Right renal cortex interstitium (tissue), 3 donors: Measurements from ENCODE around the gene SLC17A2. TPM values are rescaled to one million over a fixed set of nuclear protein-coding genes. Genes with fewer than 3 reads are reported as not detected.
"Not testable (repeated sequence)": the region's sequence is repeated elsewhere in the genome, so short reads cannot be mapped to it uniquely, and the experiment has no call there.

Source experiments
- DNase-seq, 3 donors: peaks; one replicate each; pipeline ENCODE4 v3.0.0-alpha.2; 2013; ENCODE audit warnings: low read depth in 3 of 3, low spot score in 2 of 3
- polyA plus RNA-seq, 3 donors: library from polyadenylated mRNA; unstranded; fragments of 120-200 nt; gene quantifications; one replicate each; pipeline ENCODE4 v1.2.1, GENCODE V29; 2013; ENCODE audit not compliant: insufficient read length in 3 of 3

SLC17A2 gene
- polyA plus RNA-seq, 3 donors = 0.35 to 0.74 (median 0.58) TPM

DNA sequence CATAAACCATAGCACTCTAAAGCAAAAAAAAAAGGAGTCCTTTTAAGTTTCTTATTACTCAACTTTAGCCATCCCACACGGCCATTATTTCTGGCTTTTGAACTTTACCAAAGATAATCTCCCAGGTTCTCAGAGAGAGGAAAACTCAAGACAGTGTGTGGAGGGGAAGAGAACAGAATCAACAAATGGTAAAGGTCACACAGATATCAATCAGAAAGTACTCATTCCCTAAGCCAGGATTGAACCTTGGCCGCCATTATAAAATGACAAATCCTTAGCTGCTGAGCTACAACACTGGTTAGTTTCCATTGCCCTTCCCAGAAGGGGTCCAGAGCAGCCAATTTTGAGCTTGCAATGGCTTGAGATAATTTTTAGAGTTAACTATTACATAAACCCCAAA lies 22.0 kb upstream of the SLC17A2 start:
- no peak for DNase-seq

DNA sequence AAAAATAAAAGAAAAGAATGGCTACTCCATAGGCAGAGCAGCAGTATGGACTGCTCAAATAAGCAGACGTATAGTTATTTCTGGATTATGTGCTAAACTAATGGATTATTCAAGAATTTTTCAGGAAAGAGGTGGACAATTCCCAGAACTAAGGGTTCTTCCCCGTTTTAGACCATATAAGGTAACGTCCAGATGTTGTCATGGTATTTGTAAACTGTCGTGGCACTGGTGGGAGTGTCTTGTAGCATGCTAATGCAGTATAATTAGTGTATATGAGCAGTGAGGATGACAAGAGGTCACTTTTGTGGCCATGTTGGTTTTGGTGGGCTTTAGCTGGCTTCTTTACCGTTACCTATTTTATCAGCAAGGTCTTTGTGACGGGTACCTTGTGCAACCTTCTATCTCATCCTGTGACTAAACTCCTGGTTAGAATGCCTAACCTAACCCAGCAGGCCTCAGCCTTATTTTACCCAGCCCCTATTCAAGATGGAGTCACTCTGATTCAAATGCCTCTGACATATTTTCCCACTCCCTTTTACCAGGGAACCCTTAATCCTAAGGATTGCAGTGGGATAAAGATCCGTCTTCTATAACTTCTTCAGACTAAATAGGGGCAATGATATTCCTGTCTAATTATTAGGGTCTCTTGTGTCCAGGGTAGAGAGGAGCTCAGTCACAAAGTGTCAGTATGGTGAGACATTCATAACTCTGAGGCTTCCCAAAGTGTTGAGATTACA lies 21.0 kb upstream of the SLC17A2 start:
- DNase-seq = no peak

DNA sequence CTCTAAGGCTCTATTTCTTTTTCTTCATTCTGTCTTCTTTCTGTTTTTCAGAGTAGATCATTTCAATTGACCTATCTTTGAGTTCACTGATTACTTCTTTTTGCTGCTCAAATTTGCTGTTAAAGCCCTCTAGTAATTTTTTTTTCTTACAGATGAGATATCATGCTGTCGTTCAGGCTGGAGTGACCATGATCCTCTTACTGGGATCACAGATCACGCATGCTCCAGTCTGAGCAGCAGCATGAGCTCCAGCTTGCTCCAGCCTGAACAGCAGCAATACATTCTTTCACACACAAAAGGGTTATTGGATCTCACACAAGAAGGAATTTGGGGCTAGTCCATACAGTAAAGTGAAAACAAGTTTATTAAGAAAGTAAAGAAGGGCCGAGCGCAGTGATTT lies 19.8 kb upstream of the SLC17A2 start:
- DNase-seq = no peak

DNA sequence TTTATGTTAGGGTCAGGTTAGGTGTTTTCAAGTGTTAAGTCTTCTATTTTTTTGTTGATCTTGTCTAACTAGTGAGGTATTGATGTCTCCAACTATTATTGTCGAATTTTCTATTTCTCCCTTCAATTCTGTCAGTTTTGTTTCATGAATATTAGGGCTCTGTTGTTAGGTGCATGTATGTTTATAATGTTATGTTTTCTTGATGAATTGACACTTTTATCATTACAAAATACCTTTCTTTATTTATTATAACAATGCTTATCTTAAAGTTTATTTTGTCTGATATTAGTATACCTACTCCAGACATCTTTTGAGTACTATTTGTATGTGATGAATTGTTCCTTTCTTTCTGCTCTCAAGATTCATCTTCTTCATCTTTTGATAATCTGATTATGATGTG lies 19.2 kb upstream of the SLC17A2 start:
- no peak for DNase-seq

DNA sequence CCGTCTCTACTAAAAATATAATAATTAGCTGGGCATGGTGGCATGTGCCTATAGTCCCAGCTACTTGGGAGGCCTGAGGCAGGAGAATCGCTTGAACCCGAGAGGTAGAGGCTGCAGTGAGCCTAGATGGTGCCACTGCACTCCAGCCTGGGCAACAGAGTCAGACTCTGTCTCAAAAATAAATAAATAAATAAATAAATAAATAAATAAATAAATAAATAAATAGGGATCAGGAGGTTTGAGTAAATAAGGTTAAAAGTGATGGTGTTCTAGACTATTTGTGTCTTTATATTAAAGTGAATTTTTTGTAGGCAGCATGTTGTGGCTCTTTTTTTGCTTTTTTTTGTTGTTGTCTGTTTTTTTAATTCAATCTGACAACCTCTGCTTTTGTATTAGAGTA lies 17.0 kb upstream of the SLC17A2 start:
- not testable (repeated sequence) for DNase-seq

DNA sequence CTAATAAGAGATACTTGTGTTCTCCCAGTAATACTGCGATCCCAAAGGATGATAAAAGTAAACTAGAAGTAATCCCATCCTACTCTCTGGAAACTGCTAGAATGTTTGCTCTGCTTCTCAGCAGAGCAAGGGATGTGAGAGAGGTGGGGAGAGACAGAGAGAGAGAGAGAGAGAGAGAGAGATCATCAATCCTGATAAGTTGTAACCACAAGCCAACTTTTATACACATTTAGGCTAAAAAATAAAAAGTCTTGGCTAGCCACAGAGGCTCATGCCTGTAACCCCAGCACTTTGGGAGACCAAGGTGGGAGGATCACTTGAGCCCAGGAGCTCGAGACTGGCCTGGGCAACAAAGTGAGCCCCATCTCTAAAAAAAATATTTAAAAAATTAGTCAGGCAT lies 16.1 kb upstream of the SLC17A2 start:
- no peak for DNase-seq

DNA sequence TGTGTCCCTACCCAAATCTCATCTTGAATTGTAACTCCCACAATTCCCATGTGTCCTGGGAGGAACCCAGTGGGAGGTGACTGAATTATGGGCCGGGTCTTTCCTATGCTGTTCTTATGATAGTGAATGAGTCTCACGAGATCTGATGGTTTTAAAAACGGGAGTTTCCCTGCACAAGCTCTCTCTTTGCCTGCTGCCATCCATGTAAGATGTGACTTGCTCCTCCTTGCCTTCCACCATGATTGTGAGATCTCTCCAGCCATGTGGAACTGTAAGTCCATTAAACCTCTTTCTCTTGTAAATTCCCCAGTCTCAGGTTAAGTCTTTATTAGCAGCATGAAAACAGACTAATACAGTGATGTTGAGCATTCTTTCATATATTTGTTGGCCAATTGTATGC lies 15.2 kb upstream of the SLC17A2 start:
- not testable (repeated sequence) for DNase-seq

DNA sequence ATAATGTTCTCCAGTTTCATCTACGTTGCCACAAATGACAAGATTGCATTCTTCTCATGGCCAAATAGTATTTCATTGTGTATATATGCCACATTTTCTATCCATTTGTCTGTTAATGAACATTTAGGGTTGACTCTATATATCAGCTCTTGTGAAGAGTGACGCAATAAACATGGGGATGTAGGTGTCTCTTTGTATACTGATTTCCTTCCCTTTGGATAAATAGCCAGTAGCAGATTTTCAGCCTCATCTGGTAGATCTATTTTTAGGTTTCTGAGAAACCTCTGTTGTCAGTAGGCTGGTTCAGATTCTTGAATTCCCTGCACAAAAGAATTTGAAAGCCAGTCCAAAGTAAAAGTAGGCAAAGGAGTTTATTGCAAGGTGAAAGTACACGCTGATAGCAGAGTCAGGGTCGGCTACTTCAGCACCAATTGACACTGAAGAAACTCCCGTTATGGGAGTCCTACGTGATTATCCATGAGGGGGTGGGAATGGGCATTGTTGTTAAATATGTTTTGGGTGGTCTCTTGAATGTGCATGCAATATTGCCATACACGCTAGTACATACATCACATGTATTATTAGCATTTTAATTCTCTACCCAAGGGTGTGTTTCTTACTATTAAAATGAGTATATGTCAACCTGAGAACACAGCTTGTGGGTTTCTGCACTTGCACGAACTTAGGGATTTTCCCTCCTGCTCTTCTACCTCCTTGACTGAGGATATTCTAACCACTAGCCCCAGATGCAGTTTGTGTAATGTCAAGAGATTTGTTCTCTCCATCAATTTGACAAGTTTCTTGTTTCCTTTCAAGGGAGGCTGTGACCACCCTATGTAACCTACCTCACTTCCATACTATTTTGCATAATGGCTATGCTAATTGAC lies 14.4 kb upstream of the SLC17A2 start:
- no peak for DNase-seq

DNA sequence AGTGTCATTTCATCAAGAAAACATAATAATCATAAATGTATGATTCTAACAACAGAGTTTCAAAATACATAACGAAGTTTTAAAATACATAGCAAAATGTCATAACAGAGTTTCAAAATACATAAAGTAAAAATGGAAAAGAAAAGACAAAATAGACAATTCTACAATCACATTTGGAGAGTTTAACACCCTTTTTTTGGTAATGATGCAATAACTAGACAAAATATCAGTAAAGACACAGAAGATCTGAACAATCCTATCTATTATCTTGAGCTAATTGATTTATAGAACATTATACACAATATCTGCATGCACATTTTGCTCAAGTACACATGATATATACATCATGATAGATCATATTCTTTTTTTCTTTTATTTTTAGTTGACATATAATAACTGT lies 13.4 kb upstream of the SLC17A2 start:
- DNase-seq = no peak

DNA sequence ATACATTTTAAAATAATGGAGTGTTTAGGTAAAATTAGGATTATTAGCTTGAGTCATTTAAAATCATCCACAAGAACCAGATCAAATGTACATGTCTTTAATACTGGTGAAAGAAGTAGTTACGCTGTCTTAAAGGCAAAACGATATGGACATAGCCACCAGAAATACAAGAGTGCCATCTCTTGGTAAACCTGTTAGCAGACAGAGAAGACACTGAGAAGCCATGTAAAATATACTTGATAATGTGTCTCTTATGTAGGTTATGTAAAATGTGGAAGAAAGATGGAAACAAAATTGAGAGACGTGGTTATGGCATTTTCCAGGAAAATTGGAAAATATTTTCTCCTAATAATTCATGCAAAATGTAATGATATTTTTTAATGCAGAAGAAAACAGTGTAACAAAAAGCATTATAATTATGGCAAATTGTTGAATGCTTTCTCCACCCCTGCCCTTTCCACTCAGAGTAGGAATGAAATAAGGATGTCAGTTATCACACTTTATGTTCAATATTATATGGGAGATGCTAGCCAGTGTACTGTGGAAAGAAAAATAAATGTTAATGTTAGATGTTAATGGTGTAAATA lies 12.2 kb upstream of the SLC17A2 start:
- DNase-seq = no peak

DNA sequence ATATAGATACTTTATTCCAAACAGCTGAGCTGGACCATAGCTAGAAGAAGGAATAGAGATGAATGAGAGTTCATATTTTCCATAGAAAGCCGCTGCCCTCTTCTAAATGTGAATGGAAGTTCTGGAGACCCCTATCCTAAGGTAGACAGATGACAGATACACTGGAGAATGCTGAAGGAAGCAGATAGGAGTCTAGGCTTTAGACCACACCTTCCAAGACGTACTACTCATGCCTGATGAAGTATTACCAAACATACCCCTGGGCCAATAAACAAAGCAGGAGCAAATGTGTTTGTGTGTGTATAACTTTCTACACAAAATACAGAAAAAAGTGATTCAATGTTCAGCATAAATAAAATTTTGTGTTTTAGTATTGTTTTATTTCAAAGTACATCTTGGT lies 9.1 kb upstream of the SLC17A2 start:
- no peak for DNase-seq

DNA sequence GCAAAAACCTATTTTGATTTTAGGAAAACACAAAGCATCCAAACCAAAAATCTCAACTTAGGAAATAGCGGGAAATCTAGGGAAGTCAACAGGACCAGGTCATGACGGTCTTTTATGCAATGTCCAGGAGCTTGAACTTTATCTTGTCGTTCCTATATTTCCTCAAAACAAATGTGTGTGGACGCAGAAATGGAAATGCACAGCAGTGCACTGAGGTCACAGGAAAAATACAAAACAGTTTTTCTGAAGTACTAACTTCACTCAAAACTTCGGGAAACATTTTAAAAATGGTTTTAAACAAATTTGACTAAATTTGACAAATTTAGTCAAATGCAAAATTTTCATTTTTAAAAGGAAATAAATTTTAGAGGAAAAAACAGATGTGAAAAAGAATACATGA lies 5.5 kb upstream of the SLC17A2 start:
- no peak for DNase-seq

DNA sequence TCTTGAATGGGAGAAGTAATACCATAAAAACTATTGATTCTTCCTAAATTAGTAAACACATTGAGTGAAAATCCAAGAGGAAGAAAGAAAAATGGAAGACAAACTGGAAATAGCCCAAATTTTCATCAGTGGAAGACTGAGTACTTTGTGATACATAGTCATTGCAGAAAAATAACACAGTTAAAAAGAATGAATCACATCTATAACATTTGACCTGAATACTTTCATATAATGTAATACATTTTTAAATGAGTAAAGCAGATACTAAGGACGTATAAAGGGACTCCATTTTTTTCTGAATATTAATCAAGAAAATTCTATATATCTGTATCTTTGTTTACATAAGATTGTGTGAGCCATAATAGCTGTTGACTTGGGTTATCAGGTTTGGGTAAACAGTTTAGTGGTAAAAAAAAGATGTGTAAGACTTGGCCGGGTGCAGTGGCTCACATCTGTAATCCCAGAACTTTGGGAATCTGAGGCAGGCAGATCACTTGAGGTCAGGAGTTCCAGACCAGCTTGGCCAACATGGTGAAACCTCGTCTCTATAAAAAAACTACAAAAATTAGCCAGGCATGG lies 4.3 kb upstream of the SLC17A2 start:
- DNase-seq = no peak

DNA sequence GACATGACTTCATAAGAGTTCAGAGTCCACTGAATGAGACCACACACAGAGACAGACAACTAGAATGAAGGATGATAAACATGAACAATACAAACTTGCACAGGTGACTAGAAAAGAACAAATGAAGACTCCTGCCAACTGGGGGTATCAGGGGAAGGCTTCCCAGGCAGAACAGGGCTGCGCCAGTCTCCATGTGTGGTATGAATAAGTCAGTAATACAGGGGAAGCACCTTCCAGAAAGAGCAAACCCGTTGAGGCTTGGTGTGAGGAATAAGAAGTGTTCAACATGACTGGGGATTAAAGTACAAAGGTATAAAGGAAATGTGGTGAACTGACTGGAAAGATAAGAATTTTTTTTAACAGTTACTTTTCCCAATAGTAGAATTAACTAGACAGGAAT lies 3.7 kb upstream of the SLC17A2 start:
- no peak for DNase-seq

DNA sequence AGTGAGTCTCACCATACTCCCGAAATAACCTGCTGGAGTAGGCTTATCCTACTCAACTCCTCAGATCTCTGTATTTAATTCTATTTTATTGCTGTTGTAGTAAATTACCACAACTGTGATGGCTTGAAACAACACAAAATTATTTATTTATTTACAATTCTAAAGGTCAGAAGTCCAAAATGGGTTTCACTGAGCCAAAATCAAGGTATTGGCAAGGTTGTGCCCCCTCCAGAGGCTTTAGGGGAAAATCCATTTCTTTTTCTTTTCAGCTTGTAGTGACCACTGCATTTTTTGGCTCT lies 869 bp upstream of the SLC17A2 start:
- DNase-seq = no peak

DNA sequence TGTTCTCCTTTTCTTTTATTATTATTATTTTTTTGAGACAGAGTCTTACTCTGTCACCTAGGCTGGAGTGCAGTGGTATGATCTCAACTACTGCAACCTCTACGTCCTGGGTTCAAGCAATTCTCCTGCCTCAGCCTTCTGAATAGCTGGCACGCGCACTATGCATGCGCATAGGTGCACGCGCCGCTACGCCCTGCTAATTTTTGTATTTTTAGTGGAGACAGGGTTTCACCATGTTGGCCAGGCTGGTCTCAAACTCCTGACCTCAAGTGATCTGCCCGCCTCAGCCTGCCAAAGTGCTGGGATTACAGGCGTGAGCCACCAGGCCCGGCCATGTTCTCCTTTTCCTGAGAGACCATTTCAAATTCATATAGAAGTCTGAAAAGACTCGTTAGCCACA lies 706 bp downstream of the SLC17A2 start:
- not testable (repeated sequence) for DNase-seq

DNA sequence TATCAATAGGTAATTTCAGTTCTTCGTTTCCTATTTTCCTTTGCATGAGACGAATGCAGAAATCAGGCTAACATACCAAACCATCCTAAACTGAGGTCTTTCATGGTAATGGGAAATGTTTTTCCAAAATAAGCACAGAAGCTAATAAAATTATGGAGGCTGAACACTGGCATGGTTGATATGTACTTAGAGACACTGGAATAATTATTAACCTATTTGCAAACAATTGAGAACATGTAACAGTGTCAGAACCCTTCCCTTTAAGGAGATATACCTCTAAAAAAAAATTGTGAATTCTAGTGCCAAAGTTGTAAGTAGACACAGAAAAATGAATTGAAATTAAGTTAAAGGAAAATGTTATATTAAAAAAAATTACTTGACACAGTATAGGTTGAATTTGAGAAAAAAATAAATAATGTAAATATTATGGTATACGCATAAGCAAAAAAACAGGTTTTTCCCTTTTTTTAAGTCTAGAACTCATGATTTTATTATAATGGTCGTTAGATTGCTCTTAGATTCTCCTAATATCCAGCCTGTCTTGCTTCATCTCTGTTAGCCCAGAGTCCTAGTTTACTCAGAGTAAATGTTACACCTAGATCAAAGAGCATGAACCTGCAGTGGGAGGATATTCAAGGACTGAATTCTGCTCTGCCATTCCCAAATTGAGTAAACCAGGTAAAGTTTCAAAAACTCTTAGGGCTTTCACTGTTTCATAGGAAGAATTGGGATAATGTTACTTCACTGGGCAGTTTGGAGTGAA lies 1.7 kb downstream of the SLC17A2 start:
- no peak for DNase-seq

DNA sequence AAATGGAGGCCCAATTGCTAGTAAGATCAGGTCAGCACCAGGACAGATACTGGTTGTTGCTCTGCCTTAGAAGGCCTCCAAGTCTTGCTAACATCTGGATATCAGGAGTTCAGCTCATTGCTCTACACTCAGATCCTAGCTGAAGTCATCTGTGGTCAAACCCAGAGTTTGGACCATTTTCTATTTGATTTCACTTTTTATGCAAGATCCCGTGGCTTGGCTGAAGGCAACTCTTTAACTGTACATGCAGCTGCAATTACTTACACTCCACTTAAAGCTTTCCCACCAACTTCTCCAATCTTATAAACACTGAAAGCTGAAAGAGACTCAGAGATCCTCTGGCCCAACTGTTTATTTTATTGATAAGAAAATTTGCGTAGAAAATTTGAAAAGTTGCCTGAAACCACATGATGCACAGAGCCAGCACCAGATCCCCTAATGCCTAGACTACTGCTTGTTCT lies 2.7 kb downstream of the SLC17A2 start:
- no peak for DNase-seq

DNA sequence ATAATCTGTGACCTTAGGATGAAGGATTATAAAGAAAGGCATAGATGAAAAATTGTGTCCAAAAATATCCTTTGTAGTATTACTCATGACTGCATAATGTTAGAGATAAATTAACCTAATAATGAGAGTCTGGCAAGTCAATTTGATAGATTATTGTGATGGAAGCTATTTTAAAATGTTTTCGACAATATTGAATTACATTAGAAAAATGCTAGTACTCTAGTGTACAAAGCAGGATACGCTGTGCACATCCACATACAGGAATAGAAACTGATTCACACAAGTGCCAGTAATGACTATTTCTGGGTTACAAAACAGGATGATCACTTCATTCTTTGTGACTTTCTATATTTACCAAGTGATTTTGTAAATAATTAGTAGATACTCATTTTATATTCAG lies 3.3 kb downstream of the SLC17A2 start:
- no peak for DNase-seq

DNA sequence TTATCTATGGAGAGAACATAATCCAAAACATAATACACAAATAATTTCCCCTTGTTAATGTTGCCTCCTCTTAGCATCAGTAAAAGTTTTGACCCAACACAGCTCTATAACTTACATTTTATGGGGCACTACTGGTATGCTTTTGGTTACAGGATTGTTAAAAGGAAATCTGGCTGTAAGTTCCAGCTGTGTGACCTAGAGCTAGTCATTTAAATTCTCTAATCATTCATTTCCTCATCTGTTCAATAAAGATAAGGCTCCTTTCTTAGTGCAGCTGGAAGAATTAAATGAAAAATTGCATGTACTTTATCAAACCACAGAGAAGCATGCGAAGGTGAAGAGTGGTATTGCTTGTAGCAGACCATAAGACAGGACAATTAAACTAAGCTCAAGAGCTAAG lies 4.6 kb downstream of the SLC17A2 start:
- DNase-seq = no peak

DNA sequence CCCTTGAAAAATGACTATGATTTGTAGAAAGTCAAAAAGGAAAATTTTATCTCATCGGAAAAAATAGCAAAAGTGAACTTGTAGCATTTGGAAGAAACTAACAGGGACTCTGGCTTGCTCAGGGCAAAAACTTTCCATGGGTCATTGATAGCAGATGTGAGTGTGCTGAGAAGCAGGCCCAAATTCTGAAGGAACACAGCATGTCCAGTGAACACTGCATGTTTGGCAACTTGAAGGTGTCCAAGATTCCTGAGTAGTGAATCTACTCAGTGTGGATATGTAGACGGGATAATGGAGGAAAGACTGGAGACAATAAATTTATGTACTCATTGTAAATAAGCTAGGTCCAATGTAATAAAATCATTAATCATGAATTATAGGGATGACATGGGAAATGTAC lies 8.2 kb downstream of the SLC17A2 start:
- DNase-seq = no peak
